ENCODE measurements around the gene SDK1. TPM values are rescaled to one million over a fixed set of nuclear protein-coding genes. Genes with fewer than 3 reads are reported as not detected.

Gene SDK1
- total RNA-seq, 2 donors from 2014 or later, result 3.1 to 3.6 TPM

DNA sequence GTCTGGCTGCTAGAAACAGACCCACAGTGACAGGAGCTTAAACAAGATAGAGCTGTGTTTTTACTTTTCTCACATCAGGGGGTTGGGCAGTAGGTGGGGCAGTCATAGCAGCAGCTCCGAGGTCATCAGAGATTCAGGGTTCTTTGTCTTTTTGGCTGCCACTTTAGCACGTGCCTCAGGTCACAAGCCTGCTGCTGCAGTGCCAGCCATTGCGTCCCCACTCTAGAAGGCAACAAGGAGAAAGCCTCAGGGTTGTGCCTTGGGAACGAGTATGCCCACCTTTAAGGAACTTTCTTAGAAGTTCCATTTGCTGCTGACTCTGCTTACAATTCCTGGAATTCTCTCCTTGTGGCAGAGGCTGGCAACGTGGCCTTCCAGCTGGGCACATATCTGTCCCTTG, 720.4 kb downstream of the SDK1 start:
- H3K27me3 ChIP-seq, result no peaks in the 10 kb centered on the region
- TF ChIP-seq, protein P1, sequence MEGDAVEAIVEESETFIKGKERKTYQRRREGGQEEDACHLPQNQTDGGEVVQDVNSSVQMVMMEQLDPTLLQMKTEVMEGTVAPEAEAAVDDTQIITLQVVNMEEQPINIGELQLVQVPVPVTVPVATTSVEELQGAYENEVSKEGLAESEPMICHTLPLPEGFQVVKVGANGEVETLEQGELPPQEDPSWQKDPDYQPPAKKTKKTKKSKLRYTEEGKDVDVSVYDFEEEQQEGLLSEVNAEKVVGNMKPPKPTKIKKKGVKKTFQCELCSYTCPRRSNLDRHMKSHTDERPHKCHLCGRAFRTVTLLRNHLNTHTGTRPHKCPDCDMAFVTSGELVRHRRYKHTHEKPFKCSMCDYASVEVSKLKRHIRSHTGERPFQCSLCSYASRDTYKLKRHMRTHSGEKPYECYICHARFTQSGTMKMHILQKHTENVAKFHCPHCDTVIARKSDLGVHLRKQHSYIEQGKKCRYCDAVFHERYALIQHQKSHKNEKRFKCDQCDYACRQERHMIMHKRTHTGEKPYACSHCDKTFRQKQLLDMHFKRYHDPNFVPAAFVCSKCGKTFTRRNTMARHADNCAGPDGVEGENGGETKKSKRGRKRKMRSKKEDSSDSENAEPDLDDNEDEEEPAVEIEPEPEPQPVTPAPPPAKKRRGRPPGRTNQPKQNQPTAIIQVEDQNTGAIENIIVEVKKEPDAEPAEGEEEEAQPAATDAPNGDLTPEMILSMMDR (IDR thresholded peaks at IDR 0.05), result no peak
- no peak for DNase-seq (ENCODE audit: low spot score)
- no peak overlapping the region for H3K27ac ChIP-seq
- H3K4me1 ChIP-seq, result no peaks in the 10 kb centered on the region
- no peak overlapping the region for H3K4me3 ChIP-seq
- no peaks in the 10 kb centered on the region for H3K36me3 ChIP-seq
- H3K9me3 ChIP-seq, result peaks cover 0 to 16% of the 10 kb centered on the region in 2 donors

DNA sequence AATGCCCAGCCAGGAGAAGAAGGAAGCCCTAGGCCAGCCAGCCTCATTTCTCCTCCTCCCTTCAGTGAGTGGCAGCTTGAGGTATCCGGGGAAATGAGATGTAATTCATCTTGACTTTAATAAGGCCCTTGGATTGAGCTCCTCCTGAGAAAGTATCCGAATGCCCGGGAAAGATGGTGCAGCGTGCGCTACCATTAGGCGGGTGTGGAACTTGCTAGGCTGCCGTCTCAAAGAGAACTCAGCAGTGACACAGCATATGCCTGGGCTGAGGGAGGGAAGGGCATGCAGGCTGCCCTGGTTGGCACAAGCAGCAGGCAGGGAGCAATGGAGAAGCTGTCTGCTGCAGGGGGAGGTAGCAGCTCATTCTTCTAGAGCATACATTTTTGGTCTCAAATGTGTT, 721.2 kb downstream of the SDK1 start:
- TF ChIP-seq, protein P1 (IDR thresholded peaks at IDR 0.05), result no peak
- Histone ChIP-seq H3K27me3 (no peaks in the 10 kb centered on the region), H3K36me3 (no peaks in the 10 kb centered on the region), H3K4me1 (no peaks in the 10 kb centered on the region), H3K27ac (no peak overlapping the region), H3K9me3 (peaks cover 0 to 16% of the 10 kb centered on the region in 2 donors), H3K4me3 (no peak overlapping the region)
- DNase-seq (ENCODE audit: low spot score), result no peak

DNA sequence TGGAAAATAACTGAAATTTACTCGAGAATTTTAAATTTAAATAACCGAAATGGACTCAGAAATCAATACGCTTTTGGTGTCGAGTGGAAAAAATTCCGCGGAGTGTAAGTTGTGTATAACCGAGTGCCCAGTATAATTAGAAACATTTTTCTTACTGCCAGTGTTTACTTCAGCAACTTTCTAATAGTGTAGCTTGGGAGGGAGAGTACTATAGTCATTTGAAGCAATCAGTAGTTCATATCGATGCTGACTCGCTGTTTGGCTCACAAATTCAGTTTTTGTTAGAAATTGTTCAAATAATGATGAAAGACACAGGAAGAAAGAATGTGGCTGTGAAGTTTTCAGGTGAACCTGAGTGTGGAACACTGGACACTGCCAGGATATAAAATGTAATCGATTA, 722.5 kb downstream of the SDK1 start:
- no peaks in the 10 kb centered on the region for H3K4me1 ChIP-seq
- H3K4me3 ChIP-seq, result no peak overlapping the region
- H3K9me3 ChIP-seq, result peaks cover 0 to 16% of the 10 kb centered on the region in 2 donors
- TF ChIP-seq, protein P1 (IDR thresholded peaks at IDR 0.05), result no peak
- H3K27ac ChIP-seq, result no peak overlapping the region
- H3K36me3 ChIP-seq, result no peaks in the 10 kb centered on the region
- H3K27me3 ChIP-seq, result no peaks in the 10 kb centered on the region
- no peak for DNase-seq (ENCODE audit: low spot score)

DNA sequence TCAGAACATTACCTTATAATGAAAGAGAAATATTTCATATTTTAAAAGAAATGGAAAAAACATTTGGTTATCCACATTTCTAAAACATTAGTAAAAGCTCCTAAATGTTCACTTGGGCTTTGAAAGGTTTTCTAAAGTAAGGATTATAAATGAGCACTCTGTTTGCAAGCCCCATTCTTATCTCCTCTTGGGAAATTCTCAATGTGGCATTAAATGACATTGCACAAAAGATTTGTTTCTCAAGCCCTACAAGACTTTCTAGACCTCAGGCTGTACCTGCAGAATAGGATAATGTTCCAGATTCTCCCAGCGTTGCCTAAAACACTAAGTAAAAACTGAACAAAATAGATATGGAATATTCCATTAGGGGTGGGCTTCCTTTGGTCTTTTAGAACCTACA, 723.1 kb downstream of the SDK1 start:
- Histone ChIP-seq H3K36me3 (no peaks in the 10 kb centered on the region), H3K4me3 (no peak overlapping the region), H3K9me3 (peaks cover 0 to 10% of the 10 kb centered on the region in 2 donors), H3K27ac (no peak overlapping the region), H3K4me1 (no peaks in the 10 kb centered on the region), H3K27me3 (no peaks in the 10 kb centered on the region)
- no peak for DNase-seq (ENCODE audit: low spot score)
- TF ChIP-seq, protein P1 (IDR thresholded peaks at IDR 0.05), result no peak

DNA sequence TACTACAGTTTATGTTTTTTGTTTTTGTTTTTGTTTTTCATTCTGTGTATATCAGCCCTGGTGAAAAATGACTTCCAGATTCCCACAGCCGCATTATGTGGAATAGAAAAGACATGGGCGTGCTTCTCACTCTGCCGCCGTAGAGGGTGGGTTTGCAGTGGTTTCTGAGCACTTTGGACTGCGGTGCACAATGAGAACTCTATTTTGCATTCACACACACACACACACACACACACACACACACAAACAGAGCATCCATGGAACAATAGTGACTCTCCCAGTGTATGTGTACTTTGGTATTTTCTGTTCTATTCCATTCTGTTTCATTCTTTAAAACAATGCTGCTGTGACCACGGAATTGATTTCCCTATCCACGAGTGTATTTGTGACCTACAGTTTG, 723.8 kb downstream of the SDK1 start:
- Histone ChIP-seq H3K27ac (no peak overlapping the region), H3K4me1 (no peaks in the 10 kb centered on the region)

DNA sequence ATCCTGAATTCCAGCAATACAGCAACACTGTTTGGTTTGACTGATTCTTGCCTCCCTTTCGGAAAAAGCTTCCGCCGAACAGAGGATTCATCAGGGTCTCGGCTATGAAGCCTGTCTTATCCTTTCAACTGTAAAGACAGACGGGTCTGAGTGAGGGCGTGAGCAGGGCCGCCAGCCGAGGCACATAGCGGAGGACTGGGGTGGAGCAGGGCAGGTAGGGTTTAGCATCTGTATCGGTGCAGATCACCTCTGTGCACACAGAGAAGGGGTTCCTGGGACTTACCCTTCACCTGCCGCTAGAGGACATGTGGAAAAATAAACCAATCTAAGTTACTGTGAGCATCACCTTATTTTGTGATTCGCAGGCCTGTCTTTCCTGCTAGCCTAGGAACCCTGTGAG, 724.2 kb downstream of the SDK1 start:
- Histone ChIP-seq H3K27me3 (no peaks in the 10 kb centered on the region), H3K27ac (no peak overlapping the region), H3K4me1 (no peaks in the 10 kb centered on the region), H3K4me3 (no peak overlapping the region), H3K9me3 (peaks cover 0 to 4% of the 10 kb centered on the region in 2 donors), H3K36me3 (no peaks in the 10 kb centered on the region)
- TF ChIP-seq, protein P1 (IDR thresholded peaks at IDR 0.05), result no peak
- no peak for DNase-seq (ENCODE audit: low spot score)

More for the DNA sequence above, 723.8 kb downstream of the SDK1 start:
- no peaks in the 10 kb centered on the region for H3K27me3 ChIP-seq
- no peak for DNase-seq (ENCODE audit: low spot score)
- H3K9me3 ChIP-seq, result peaks cover 0 to 4% of the 10 kb centered on the region in 2 donors
- H3K36me3 ChIP-seq, result no peaks in the 10 kb centered on the region
- TF ChIP-seq, protein P1 (IDR thresholded peaks at IDR 0.05), result no peak
- no peak overlapping the region for H3K4me3 ChIP-seq

Measured in right atrium auricular region (tissue), 2 donors.